HepG2 (cell line): Measurements from ENCODE around the gene SFT2D1. TPM values are rescaled to one million over a fixed set of nuclear protein-coding genes. Genes with fewer than 3 reads are reported as not detected.

Experiments
- DR1 ChIP-seq: sonication (generic); formaldehyde crosslinking; IDR thresholded peaks from 2 replicates; pipeline ENCODE4 v1.8.0; 2021; ENCODE audit warnings: mild to moderate bottlenecking, missing genetic modification reagents, inconsistent platforms
- GPN1 ChIP-seq: sonication (generic); formaldehyde crosslinking; IDR thresholded peaks from 2 replicates; pipeline ENCODE4 v1.5.1; 2020; ENCODE audit warnings: missing genetic modification reagents, borderline replicate concordance
- GZF1 ChIP-seq: sonication (generic); formaldehyde crosslinking; IDR thresholded peaks from 2 replicates; pipeline ENCODE4 v1.5.1; 2020; ENCODE audit warnings: mild to moderate bottlenecking, missing genetic modification reagents
- HIVEP1 ChIP-seq: sonication (generic); formaldehyde crosslinking; IDR thresholded peaks from 2 replicates; pipeline ENCODE4 v1.4.0; 2020; ENCODE audit warnings: mild to moderate bottlenecking, missing genetic modification reagents
- KLF9 ChIP-seq: IDR thresholded peaks from 2 replicates; pipeline ENCODE4 v1.6.1; 2016; ENCODE audit warnings: low read depth
- MZF1 ChIP-seq: sonication (generic); formaldehyde crosslinking; IDR thresholded peaks from 2 replicates; pipeline ENCODE4 v1.8.1; 2023; ENCODE audit warnings: mild to moderate bottlenecking, missing genetic modification reagents, borderline replicate concordance
- PBX2 ChIP-seq: IDR thresholded peaks from 2 replicates; pipeline ENCODE4 v1.6.1; 2016; ENCODE audit warnings: control low read depth
- REL ChIP-seq: sonication (generic); formaldehyde crosslinking; conservative IDR thresholded peaks from 2 replicates; pipeline ENCODE4 v1.8.0; 2022; ENCODE audit warnings: mild to moderate bottlenecking, missing genetic modification reagents, moderate library complexity
- SALL1 ChIP-seq: sonication (generic); formaldehyde crosslinking; IDR thresholded peaks from 2 replicates; pipeline ENCODE4 v1.8.0; 2022; ENCODE audit warnings: mild to moderate bottlenecking, missing genetic modification reagents
- SOX6 ChIP-seq, 2 experiments: fragments of 450-650 bp in 1 of 2; sonication (generic) in 1 of 2; formaldehyde crosslinking in 1 of 2; IDR thresholded peaks; 2 replicates each; pipeline versions ENCODE4 v1.4.0 to v1.6.1; 2017 to 2020; ENCODE audit warnings: antibody characterized with exemption in 1 of 2, mild to moderate bottlenecking in 1 of 2, missing genetic modification reagents in 1 of 2
- TRAFD1 ChIP-seq: sonication (generic); formaldehyde crosslinking; IDR thresholded peaks from 2 replicates; pipeline ENCODE4 v1.5.1; 2020; ENCODE audit warnings: missing genetic modification reagents, mild to moderate bottlenecking, borderline replicate concordance
- ZBTB14 ChIP-seq: sonication (generic); formaldehyde crosslinking; IDR thresholded peaks from 2 replicates; pipeline ENCODE4 v1.4.0; 2020; ENCODE audit warnings: missing genetic modification reagents
- ZFP41 ChIP-seq: sonication (generic); formaldehyde crosslinking; IDR thresholded peaks from 2 replicates; pipeline ENCODE4 v1.4.0; 2020; ENCODE audit warnings: mild to moderate bottlenecking, missing genetic modification reagents, borderline replicate concordance
- ZNF121 ChIP-seq: sonication (generic); formaldehyde crosslinking; IDR thresholded peaks from 2 replicates; pipeline ENCODE4 v1.5.0; 2020; ENCODE audit warnings: mild to moderate bottlenecking, missing genetic modification reagents
- ZNF160 ChIP-seq: sonication (generic); formaldehyde crosslinking; IDR thresholded peaks from 2 replicates; pipeline ENCODE4 v1.8.0; 2022; ENCODE audit warnings: mild to moderate bottlenecking, inconsistent platforms, missing genetic modification reagents
- ZNF205 ChIP-seq: IDR thresholded peaks from 2 replicates; pipeline ENCODE4 v1.6.1; 2018; ENCODE audit warnings: missing biosample characterization, missing genetic modification reagents
- ZNF280B ChIP-seq: sonication (generic); formaldehyde crosslinking; IDR thresholded peaks from 2 replicates; pipeline ENCODE4 v1.5.0; 2020; ENCODE audit warnings: missing genetic modification reagents, mild to moderate bottlenecking, borderline replicate concordance
- ZNF431 ChIP-seq: sonication (generic); formaldehyde crosslinking; IDR thresholded peaks from 2 replicates; pipeline ENCODE4 v1.9.0; 2022; ENCODE audit warnings: missing genetic modification reagents, low read depth, mild to moderate bottlenecking, borderline replicate concordance
- ZNF484 ChIP-seq: sonication (generic); formaldehyde crosslinking; IDR thresholded peaks from 2 replicates; pipeline ENCODE4 v1.5.1; 2020; ENCODE audit warnings: mild to moderate bottlenecking, low read depth, missing genetic modification reagents, borderline replicate concordance
- ZNF512B ChIP-seq: sonication (generic); formaldehyde crosslinking; IDR thresholded peaks from 2 replicates; pipeline ENCODE4 v1.5.1; 2020; ENCODE audit warnings: missing genetic modification reagents, mild to moderate bottlenecking, borderline replicate concordance
- ZNF619 ChIP-seq: sonication (generic); formaldehyde crosslinking; IDR thresholded peaks from 2 replicates; pipeline ENCODE4 v1.4.0; 2020; ENCODE audit warnings: mild to moderate bottlenecking, missing genetic modification reagents
- polyA plus RNA-seq, 8 experiments: library from polyadenylated mRNA; depleted of rRNA in 3 of 8; stranded (reverse) in 7 of 8; unstranded in 1 of 8; fragments of >200 nt; fragmentation: Illumina TruSeq in 4 of 8; extraction: Trizol in 4 of 8; gene quantifications; 2 replicates each; pipeline versions ENCODE4 v1.2.1 to v1.2.3, GENCODE V29; 2011 to 2016; ENCODE audit warnings: low read depth in 4 of 8, missing spikeins in 1 of 8, mixed read lengths in 1 of 8; ENCODE audit not compliant: insufficient read depth in 1 of 8
- total RNA-seq, 5 experiments: library from RNA; depleted of rRNA; stranded (reverse); fragments of >200 nt; fragmentation: Illumina TruSeq; extraction: Trizol; gene quantifications; 2 replicates each; pipeline ENCODE4 v1.2.3, GENCODE V29; 2016; ENCODE audit warnings: low read depth in 1 of 5

Gene SFT2D1
- total and polyA plus RNA-seq, 2 of the 13 experiments (the other 11 are each of a cell fraction or from before 2014, with no cell fraction given): 115 to 147 TPM

- no peak for TF ChIP-seq SOX6 (IDR thresholded peaks at IDR 0.05)
- TF ChIP-seq SOX6 (CRISPR knock-in tag; IDR thresholded peaks at IDR 0.05): peak; percentile 96
- no peak for TF ChIP-seq REL (CRISPR knock-in tag)
- TF ChIP-seq ZBTB14 (CRISPR knock-in tag): no peak; the same call in 1 of the 2 replicates
- TF ChIP-seq GZF1 (CRISPR knock-in tag): no peak
- no peak for TF ChIP-seq ZNF484
- no peak for TF ChIP-seq ZNF280B (CRISPR knock-in tag)
- peak; percentile 72 for TF ChIP-seq ZNF121 (CRISPR knock-in tag)
- TF ChIP-seq DR1 (CRISPR knock-in tag): no peak
- no peak; the same call in 1 of the 2 replicates for TF ChIP-seq ZNF205 (CRISPR knock-in tag)
- TF ChIP-seq HIVEP1 (CRISPR knock-in tag): 0 out of 2 replicates have a peak, but pooled peaks have one; percentile 9
- TF ChIP-seq ZNF619 (CRISPR knock-in tag): no peak
- TF ChIP-seq GPN1 (CRISPR knock-in tag): no peak
- peak; percentile 18; the same call in 1 of the 2 replicates for TF ChIP-seq PBX2 (CRISPR knock-in tag)
- no peak for TF ChIP-seq TRAFD1 (CRISPR knock-in tag)
- no peak; the same call in 1 of the 2 replicates for TF ChIP-seq KLF9 (CRISPR knock-in tag)
- TF ChIP-seq ZNF431 (CRISPR knock-in tag): no peak
- no peak for TF ChIP-seq MZF1 (CRISPR knock-in tag)
- no peak for TF ChIP-seq ZFP41
- peak; percentile 59; the same call in 1 of the 2 replicates for TF ChIP-seq ZNF512B (CRISPR knock-in tag)
- TF ChIP-seq ZNF160: peak; percentile 21; the same call in 1 of the 2 replicates
- peak; percentile 82 for TF ChIP-seq SALL1 (CRISPR knock-in tag)
Measured at GRCh38 chr6:166387642-166388289, 45.4 kb upstream of the SFT2D1 start (continued).
